Thymus (tissue), 11 donors: ENCODE data around the gene BCL2L15. TPM values are rescaled to one million over a fixed set of nuclear protein-coding genes. Genes with fewer than 3 reads are reported as not detected.

Source experiments
- DNase-seq, 9 donors: peaks; one replicate each; pipeline ENCODE4 v3.0.0-alpha.2; 2013; ENCODE audit warnings: low spot score in 9 of 9, low read depth in 6 of 9, missing footprints in 1 of 9
- H3K27ac ChIP-seq, 2 donors: one replicate each; pipeline ENCODE4 v1.5.1; 2013; ENCODE audit warnings: control low read depth in 1 of 2, low read depth in 1 of 2, low read length in 1 of 2, mild to moderate bottlenecking in 1 of 2, moderate library complexity in 1 of 2
- H3K27me3 ChIP-seq, 2 donors: one replicate each; pipeline ENCODE4 v1.5.1; 2013; ENCODE audit warnings: low read length in 1 of 2; ENCODE audit not compliant: control insufficient read depth in 2 of 2, insufficient read depth in 1 of 2
- H3K36me3 ChIP-seq, 2 donors: one replicate each; pipeline ENCODE4 v1.5.1; 2013; ENCODE audit warnings: low read length in 1 of 2, mild to moderate bottlenecking in 1 of 2, moderate library complexity in 1 of 2; ENCODE audit not compliant: control insufficient read depth in 2 of 2, insufficient read depth in 2 of 2
- H3K4me1 ChIP-seq, 2 donors: one replicate each; pipeline ENCODE4 v1.5.1; 2013; ENCODE audit warnings: low read length in 2 of 2; ENCODE audit not compliant: control insufficient read depth in 2 of 2, insufficient read depth in 2 of 2
- H3K4me3 ChIP-seq, 2 donors: one replicate each; pipeline ENCODE4 v1.5.1; 2013; ENCODE audit warnings: low read length in 2 of 2, control low read depth in 1 of 2, mild to moderate bottlenecking in 1 of 2
- H3K9me3 ChIP-seq, 2 donors: one replicate each; pipeline ENCODE4 v1.5.1; 2013; ENCODE audit warnings: low read length in 1 of 2, mild to moderate bottlenecking in 1 of 2; ENCODE audit not compliant: control insufficient read depth in 2 of 2, insufficient read depth in 1 of 2
- WGBS: extraction: QIAGEN DNeasy Blood & Tissue Kit; methylation state at CpG from one replicate; pipeline ENCODE4 v1.1.7; 2013; 5-methylcytosine and 5-hydroxymethylcytosine counted together
- polyA plus RNA-seq: library from polyadenylated mRNA; stranded (reverse); fragments of 200-250 nt; gene quantifications from one replicate; pipeline ENCODE4 v1.2.3, GENCODE V29; 2013
- total RNA-seq: library from RNA; stranded (reverse); fragments of 120-200 nt; gene quantifications from one replicate; pipeline ENCODE4 v1.2.4, GENCODE V29; 2013
- donor health status: healthy.

BCL2L15 gene
- total and polyA plus RNA-seq, 2 donors = 0.76 to 1.8 TPM

- Histone ChIP-seq H3K36me3 (peaks cover 51 to 75% of the 10 kb centered on the region in 2 donors), H3K4me3 (no peak overlapping the region), H3K9me3 (no peaks in the 10 kb centered on the region), H3K27ac (no peak overlapping the region), H3K27me3 (no peaks in the 10 kb centered on the region), H3K4me1 (peaks cover 8 to 12% of the 10 kb centered on the region in 2 donors)
- no peak for DNase-seq
Measured at GRCh38 chr1:113899111-113899510, 11.7 kb upstream of the BCL2L15 start.

GRCh38 chr1:113898241-113898814 lies 10.9 kb upstream of the BCL2L15 start:
- Histone ChIP-seq H3K4me1 (peaks cover under 1 to 4% of the 10 kb centered on the region in 2 donors), H3K27ac (no peak overlapping the region), H3K36me3 (peaks cover 51 to 78% of the 10 kb centered on the region in 2 donors), H3K4me3 (no peak overlapping the region), H3K27me3 (no peaks in the 10 kb centered on the region), H3K9me3 (no peaks in the 10 kb centered on the region)
- DNase-seq = no peak
- WGBS = 97% methylated on average over 1 of the region's 1 CpG

- DNase-seq = no peak
- H3K36me3 ChIP-seq = peaks cover 42 to 66% of the 10 kb centered on the region in 2 donors
- no peak overlapping the region for H3K27ac ChIP-seq
- 98% methylated on average over 8 of the region's 8 CpGs for WGBS
- no peaks in the 10 kb centered on the region for H3K27me3 ChIP-seq
- H3K9me3 ChIP-seq = no peaks in the 10 kb centered on the region
- H3K4me3 ChIP-seq = no peak overlapping the region
- H3K4me1 ChIP-seq = no peaks in the 10 kb centered on the region
Measured at GRCh38 chr1:113895961-113896360, 8.6 kb upstream of the BCL2L15 start.

- H3K4me3 ChIP-seq = no peak overlapping the region
- H3K4me1 ChIP-seq = no peaks in the 10 kb centered on the region
- H3K36me3 ChIP-seq = peaks cover 39 to 59% of the 10 kb centered on the region in 2 donors
- WGBS = 97% methylated on average over 6 of the region's 6 CpGs
- DNase-seq = no peak
- no peaks in the 10 kb centered on the region for H3K27me3 ChIP-seq
- no peak overlapping the region for H3K27ac ChIP-seq
- no peaks in the 10 kb centered on the region for H3K9me3 ChIP-seq
Measured at GRCh38 chr1:113895098-113895497, 7.7 kb upstream of the BCL2L15 start.

GRCh38 chr1:113893267-113893666 lies 5.9 kb upstream of the BCL2L15 start:
- WGBS = 98% methylated on average over 3 of the region's 3 CpGs
- no peaks in the 10 kb centered on the region for H3K4me1 ChIP-seq
- no peaks in the 10 kb centered on the region for H3K27me3 ChIP-seq
- DNase-seq = no peak
- H3K4me3 ChIP-seq = no peak overlapping the region
- peaks cover 23 to 42% of the 10 kb centered on the region in 2 donors for H3K36me3 ChIP-seq
- H3K27ac ChIP-seq = no peak overlapping the region
- H3K9me3 ChIP-seq = no peaks in the 10 kb centered on the region

GRCh38 chr1:113891631-113892220 lies 4.3 kb upstream of the BCL2L15 start:
- 88% methylated on average over 11 of the region's 11 CpGs for WGBS
- DNase-seq = no peak

GRCh38 chr1:113890816-113891215 lies 3.4 kb upstream of the BCL2L15 start:
- no peaks in the 10 kb centered on the region for H3K9me3 ChIP-seq
- H3K27me3 ChIP-seq = no peaks in the 10 kb centered on the region
- H3K27ac ChIP-seq = no peak overlapping the region
- WGBS = 70% methylated on average over 2 of the region's 2 CpGs
- H3K4me3 ChIP-seq = no peak overlapping the region
- peaks cover 8 to 20% of the 10 kb centered on the region in 2 donors for H3K36me3 ChIP-seq
- no peak for DNase-seq
- no peaks in the 10 kb centered on the region for H3K4me1 ChIP-seq

More at GRCh38 chr1:113891631-113892220, 4.3 kb upstream of the BCL2L15 start:
- H3K27ac ChIP-seq = no peak overlapping the region
- H3K4me1 ChIP-seq = no peaks in the 10 kb centered on the region
- no peak overlapping the region for H3K4me3 ChIP-seq
- H3K9me3 ChIP-seq = no peaks in the 10 kb centered on the region
- no peaks in the 10 kb centered on the region for H3K27me3 ChIP-seq
- peaks cover 13 to 28% of the 10 kb centered on the region in 2 donors for H3K36me3 ChIP-seq

- no peak for DNase-seq
- WGBS = 97% methylated on average over 17 of the region's 17 CpGs
- Histone ChIP-seq H3K36me3 (peaks cover 0 to 5% of the 10 kb centered on the region in 2 donors), H3K27me3 (no peaks in the 10 kb centered on the region), H3K27ac (no peak overlapping the region), H3K4me1 (peaks cover 0 to 1% of the 10 kb centered on the region in 2 donors), H3K9me3 (no peaks in the 10 kb centered on the region), H3K4me3 (no peak overlapping the region)
Measured at GRCh38 chr1:113886417-113887401, 672 bp downstream of the BCL2L15 start.

GRCh38 chr1:113881661-113882060 lies 5.7 kb downstream of the BCL2L15 start:
- DNase-seq = no peak
- Histone ChIP-seq H3K27ac (no peak overlapping the region), H3K4me1 (peaks cover 0 to 3% of the 10 kb centered on the region in 2 donors)

More at GRCh38 chr1:113881661-113882060, 5.7 kb downstream of the BCL2L15 start:
- no peaks in the 10 kb centered on the region for H3K27me3 ChIP-seq
- no peak overlapping the region for H3K4me3 ChIP-seq
- 98% methylated on average over 2 of the region's 2 CpGs for WGBS
- H3K9me3 ChIP-seq = no peaks in the 10 kb centered on the region
- H3K36me3 ChIP-seq = peaks cover 0 to 5% of the 10 kb centered on the region in 2 donors
